Measurements from ENCODE around the gene IGLL5. TPM values are rescaled to one million over a fixed set of nuclear protein-coding genes. Genes with fewer than 3 reads are reported as not detected.
"Not testable (repeated sequence)": the region's sequence is repeated elsewhere in the genome, so short reads cannot be mapped to it uniquely, and the experiment has no call there.

IGLL5 gene
- total RNA-seq, 2 donors from 2014 or later: not detected

DNA sequence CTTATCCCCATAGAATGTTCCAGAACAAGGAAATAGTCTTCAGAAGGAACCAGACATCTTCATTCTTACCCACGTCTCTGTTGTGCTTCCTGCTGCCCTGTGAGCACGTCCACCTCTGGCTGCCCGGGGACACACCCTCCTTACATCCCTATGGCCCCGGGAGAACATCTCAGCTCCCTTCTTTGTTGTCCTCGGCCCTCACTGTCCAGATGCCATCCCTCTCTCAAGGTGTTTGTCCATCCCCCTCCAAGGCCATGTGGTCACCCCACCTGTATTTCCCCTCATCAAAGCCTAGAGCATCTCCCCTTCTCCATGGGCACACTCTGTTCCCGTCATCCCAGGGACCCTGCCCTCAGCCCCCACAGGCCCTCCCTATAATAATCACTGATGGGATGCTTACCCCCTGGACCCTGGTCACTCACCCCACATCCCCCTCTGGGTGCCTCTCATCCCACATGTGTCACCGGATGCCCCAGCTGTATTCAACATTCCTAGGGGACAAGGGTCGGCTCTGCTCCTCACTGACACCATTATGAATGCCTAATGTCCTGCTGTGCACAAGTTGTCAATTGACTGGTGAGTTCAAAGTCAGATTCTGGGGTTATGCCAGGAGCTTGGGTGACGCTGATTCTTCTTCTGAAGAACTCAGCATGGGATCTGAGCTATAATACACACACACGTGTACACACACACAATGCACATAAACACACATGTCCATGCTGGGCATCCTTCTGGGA, 28.8 kb downstream of the IGLL5 start:
- Mint-ChIP-seq H3K27ac (no peak overlapping the region), H3K36me3 (no peaks in the 10 kb centered on the region), H3K9me3 (no peaks in the 10 kb centered on the region)
- ATAC-seq (no peak), DNase-seq (ENCODE audit: low spot score in 2 of 2) (no peak)

DNA sequence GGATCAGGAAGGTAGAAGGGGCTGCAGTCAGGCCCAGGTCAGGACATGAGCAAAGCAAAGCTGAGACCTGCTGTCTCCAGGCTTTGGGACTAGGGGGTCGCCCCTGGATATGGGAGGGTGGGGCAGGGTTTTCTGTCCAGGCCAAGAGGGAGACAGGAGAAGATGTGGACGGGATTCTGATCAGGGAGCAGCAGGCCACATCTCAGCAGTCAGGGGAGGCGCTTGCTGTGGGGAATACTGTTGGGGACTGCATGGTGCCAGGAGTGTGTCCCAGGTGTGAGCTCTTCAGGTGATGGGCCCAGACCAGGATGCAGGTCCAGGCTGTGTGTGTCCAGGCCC, 29.3 kb downstream of the IGLL5 start:
- DNase-seq (ENCODE audit: low spot score in 2 of 2): no peak
- no peak overlapping the region for H3K27ac Mint-ChIP-seq
- H3K9me3 Mint-ChIP-seq: no peaks in the 10 kb centered on the region
- no peak for ATAC-seq
- H3K36me3 Mint-ChIP-seq: no peaks in the 10 kb centered on the region

GRCh38 chr22:22917377-22917776, 29.8 kb downstream of the IGLL5 start:
- ATAC-seq (no peak), DNase-seq (ENCODE audit: low spot score in 2 of 2) (no peak)
- Mint-ChIP-seq H3K9me3 (no peaks in the 10 kb centered on the region), H3K27ac (no peak overlapping the region), H3K36me3 (no peaks in the 10 kb centered on the region)

DNA sequence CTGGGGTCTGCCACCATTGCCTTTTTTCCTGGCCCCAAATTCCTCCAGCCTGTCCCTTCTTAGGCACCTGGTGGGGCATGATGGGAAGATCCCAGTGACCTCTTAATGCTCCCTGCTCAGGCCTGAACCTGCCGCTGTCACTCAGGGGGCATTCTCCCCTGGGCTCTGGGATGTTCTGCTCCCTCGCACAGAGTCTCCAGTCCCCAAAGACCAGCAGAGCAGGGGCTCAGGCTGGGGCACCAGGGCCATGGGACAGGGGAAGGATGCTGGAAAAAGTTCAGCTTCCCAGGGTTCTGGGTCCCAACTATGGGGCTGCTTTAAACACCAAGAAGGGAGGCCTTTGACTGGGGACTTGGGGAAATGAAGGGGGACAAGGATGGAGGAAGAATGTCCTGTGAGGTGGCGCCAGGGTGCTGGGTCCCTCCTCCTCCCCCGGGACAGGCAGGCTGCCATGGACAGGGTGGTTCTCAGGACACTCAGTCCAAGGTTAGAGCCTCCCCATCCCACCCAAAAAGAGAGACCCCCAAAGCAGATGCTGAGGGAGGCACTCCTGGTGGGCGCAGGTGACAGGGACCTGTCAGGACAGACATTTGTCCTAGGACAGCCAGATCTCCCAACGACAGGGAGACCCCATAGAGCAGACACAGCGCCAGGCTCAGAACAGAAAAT, 30.8 kb downstream of the IGLL5 start:
- ATAC-seq: no peak
- no peak overlapping the region for H3K27ac Mint-ChIP-seq
- H3K9me3 Mint-ChIP-seq: no peaks in the 10 kb centered on the region
- H3K36me3 Mint-ChIP-seq: no peaks in the 10 kb centered on the region
- DNase-seq (ENCODE audit: low spot score in 2 of 2): no peak

DNA sequence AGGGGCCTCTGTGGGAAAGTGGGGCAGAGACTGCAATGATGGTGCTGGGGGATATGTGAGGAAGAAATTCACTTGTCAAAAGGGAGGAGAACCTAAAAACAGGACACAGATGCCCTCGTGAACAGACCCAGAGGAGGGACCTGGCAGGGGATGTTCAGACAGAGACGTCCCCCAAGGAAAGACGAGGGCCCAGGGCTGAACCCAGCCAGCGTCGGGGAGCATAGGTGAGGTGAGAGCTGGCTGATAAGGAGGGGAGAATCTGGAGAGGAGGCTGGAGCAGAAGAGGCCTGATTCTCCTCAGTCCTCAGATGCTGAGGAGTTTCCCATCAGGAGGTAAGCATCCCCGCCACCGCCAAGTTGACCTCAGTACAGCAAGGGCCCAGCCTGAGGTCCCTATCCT, 31.4 kb downstream of the IGLL5 start:
- H3K27ac Mint-ChIP-seq: no peak overlapping the region
- H3K36me3 Mint-ChIP-seq: no peaks in the 10 kb centered on the region
- ATAC-seq (no peak), DNase-seq (ENCODE audit: low spot score in 2 of 2) (no peak)
- H3K9me3 Mint-ChIP-seq: no peaks in the 10 kb centered on the region

GRCh38 chr22:22920104-22920654, 32.6 kb downstream of the IGLL5 start:
- DNase-seq (ENCODE audit: low spot score in 2 of 2): no peak
- no peaks in the 10 kb centered on the region for H3K36me3 Mint-ChIP-seq
- no peak for ATAC-seq
- H3K9me3 Mint-ChIP-seq: no peaks in the 10 kb centered on the region
- H3K27ac Mint-ChIP-seq: no peak overlapping the region

GRCh38 chr22:22920910-22921550, 33.4 kb downstream of the IGLL5 start:
- DNase-seq (ENCODE audit: low spot score in 2 of 2) (no peak), ATAC-seq (no peak)
- no peaks in the 10 kb centered on the region for H3K36me3 Mint-ChIP-seq
- no peak overlapping the region for H3K27ac Mint-ChIP-seq
- no peaks in the 10 kb centered on the region for H3K9me3 Mint-ChIP-seq

DNA sequence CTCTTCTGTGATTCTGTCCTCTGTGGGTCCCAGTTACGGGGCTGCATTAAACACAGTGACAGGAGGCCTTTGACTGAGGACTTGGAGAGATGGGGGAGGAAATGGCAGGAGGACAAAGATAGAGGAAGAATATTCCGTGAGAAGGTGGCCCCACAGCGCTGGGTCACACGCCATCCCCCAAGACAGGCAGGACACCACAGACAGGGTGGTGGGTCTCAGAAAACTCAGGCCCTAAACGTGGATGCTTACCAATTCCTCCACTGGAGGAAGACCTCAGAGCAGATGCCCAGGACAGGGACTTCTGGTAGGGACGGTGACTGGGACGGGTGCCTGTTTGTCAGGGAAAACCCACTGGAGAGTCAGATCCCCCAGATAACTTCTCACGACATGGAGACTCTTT, 34.0 kb downstream of the IGLL5 start:
- ATAC-seq (no peak), DNase-seq (ENCODE audit: low spot score in 2 of 2) (no peak)
- Mint-ChIP-seq H3K36me3 (no peaks in the 10 kb centered on the region), H3K9me3 (no peaks in the 10 kb centered on the region), H3K27ac (no peak overlapping the region)

GRCh38 chr22:22922092-22922953, 34.7 kb downstream of the IGLL5 start:
- not testable (repeated sequence) for DNase-seq (ENCODE audit: low spot score in 2 of 2); ATAC-seq; H3K9me3 Mint-ChIP-seq; H3K27ac Mint-ChIP-seq; H3K36me3 Mint-ChIP-seq

GRCh38 chr22:22922954-22923319, 35.3 kb downstream of the IGLL5 start:
- ATAC-seq (no peak), DNase-seq (ENCODE audit: low spot score in 2 of 2) (no peak)
- H3K9me3 Mint-ChIP-seq: no peaks in the 10 kb centered on the region
- H3K27ac Mint-ChIP-seq: no peak overlapping the region
- H3K36me3 Mint-ChIP-seq: no peaks in the 10 kb centered on the region

DNA sequence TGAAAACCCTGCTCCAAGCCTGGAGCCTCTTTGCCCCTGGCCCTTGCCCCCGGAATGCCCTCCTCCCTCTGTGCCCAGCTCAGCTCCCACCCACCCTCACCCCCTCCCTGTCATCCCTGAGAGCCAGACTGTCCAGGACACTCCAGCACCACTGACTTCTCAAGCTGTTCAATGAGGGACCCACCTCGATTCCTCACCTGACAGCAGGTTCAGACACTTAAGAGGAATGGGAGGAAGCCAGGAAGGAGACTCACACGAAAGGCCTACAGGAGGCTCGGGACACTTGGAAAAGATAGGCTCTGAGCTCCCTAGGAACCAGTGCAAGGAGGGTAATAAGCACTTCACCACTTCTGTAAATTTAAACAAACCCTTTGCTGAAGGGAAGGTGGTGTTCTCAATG, 35.8 kb downstream of the IGLL5 start:
- no peak for ATAC-seq
- Mint-ChIP-seq H3K9me3 (no peaks in the 10 kb centered on the region), H3K27ac (no peak overlapping the region), H3K36me3 (no peaks in the 10 kb centered on the region)
- DNase-seq (ENCODE audit: low spot score in 2 of 2): no peak

- Mint-ChIP-seq H3K9me3 (no peaks in the 10 kb centered on the region), H3K36me3 (no peaks in the 10 kb centered on the region)
- ATAC-seq: no peak
These were observed 36.3 kb downstream of the IGLL5 start for GRCh38 chr22:22923930-22924329.

GRCh38 chr22:22924369-22925145, 36.9 kb downstream of the IGLL5 start:
- ATAC-seq: no peak
- no peaks in the 10 kb centered on the region for H3K36me3 Mint-ChIP-seq
- DNase-seq (ENCODE audit: low spot score in 2 of 2): no peak
- no peak overlapping the region for H3K27ac Mint-ChIP-seq
- H3K9me3 Mint-ChIP-seq: no peaks in the 10 kb centered on the region

More at GRCh38 chr22:22923930-22924329, 36.3 kb downstream of the IGLL5 start:
- no peak for DNase-seq (ENCODE audit: low spot score in 2 of 2)
- H3K27ac Mint-ChIP-seq: no peak overlapping the region

DNA sequence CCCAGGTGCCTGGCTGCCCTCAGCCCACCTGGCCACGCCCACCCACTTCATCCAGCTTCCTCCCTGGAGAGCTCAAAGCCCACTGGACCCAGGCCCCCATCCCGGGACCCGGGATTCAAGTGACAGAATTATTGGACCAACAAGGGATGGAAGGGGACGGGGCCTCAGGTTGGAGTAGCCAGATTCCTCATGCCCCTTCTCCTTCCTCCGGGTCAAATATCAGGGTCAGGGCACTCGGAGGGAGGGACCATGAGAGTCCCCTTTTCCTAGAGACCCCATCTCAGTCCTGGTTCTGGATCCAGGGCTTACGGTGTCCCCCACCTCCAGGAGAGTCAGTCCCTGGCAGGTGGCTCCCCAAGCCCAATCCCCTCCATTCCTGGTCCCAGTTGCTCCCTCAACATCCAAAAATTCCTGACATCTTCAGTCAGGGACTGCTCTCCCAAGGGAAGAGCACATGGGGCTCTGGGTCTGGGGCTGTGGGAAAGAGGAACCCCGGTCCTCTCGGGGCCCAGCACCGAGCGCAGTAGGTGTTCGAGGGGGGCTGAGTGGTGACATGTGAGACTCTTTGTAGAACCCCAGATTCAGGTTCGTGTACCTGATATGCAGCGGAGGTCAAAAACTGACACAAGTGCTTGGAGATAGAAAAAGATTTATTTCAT, 37.7 kb downstream of the IGLL5 start:
- no peak overlapping the region for H3K27ac Mint-ChIP-seq
- H3K9me3 Mint-ChIP-seq: no peaks in the 10 kb centered on the region
- H3K36me3 Mint-ChIP-seq: no peaks in the 10 kb centered on the region
- ATAC-seq: no peak
- DNase-seq (ENCODE audit: low spot score in 2 of 2): no peak

- Mint-ChIP-seq H3K36me3 (no peaks in the 10 kb centered on the region), H3K27ac (no peak overlapping the region), H3K9me3 (no peaks in the 10 kb centered on the region)
- DNase-seq (ENCODE audit: low spot score in 2 of 2) (no peak), ATAC-seq (no peak)
These were observed 38.3 kb downstream of the IGLL5 start for GRCh38 chr22:22925805-22926369.
